ENCODE measurements around the gene REL. TPM values are rescaled to one million over a fixed set of nuclear protein-coding genes. Genes with fewer than 3 reads are reported as not detected.

The REL gene
- total RNA-seq, 1 donor from 2014 or later, result 5.4 TPM

- Mint-ChIP-seq H3K4me3 (ENCODE audit: unreplicated experiment) (no peak overlapping the region), H3K36me3 (ENCODE audit: low read depth) (no peaks in the 10 kb centered on the region), H3K27ac (ENCODE audit: unreplicated experiment) (no peak overlapping the region), H3K4me1 (ENCODE audit: low read depth) (no peaks in the 10 kb centered on the region), H3K27me3 (ENCODE audit: low read depth) (no peaks in the 10 kb centered on the region), H3K9me3 (ENCODE audit: low read depth) (no peaks in the 10 kb centered on the region)
- no peak for TF ChIP-seq CTCF (IDR thresholded peaks at IDR 0.05)
- no peak for DNase-seq (ENCODE audit: low spot score)
Measured at GRCh38 chr2:60875520-60875919, 5.9 kb upstream of the REL start.

GRCh38 chr2:60880643-60881046 lies 729 bp upstream of the REL start:
- Mint-ChIP-seq H3K9me3 (ENCODE audit: low read depth) (no peaks in the 10 kb centered on the region), H3K27me3 (ENCODE audit: low read depth) (no peaks in the 10 kb centered on the region), H3K4me3 (ENCODE audit: unreplicated experiment) (peak overlapping the region; percentile 79), H3K4me1 (ENCODE audit: low read depth) (peaks cover 20% of the 10 kb centered on the region), H3K27ac (ENCODE audit: unreplicated experiment) (peak overlapping the region; percentile 89), H3K36me3 (ENCODE audit: low read depth) (no peaks in the 10 kb centered on the region)
- DNase-seq (ENCODE audit: low spot score), result no peak
- peak; percentile 68 for TF ChIP-seq CTCF (IDR thresholded peaks at IDR 0.05)

- H3K36me3 Mint-ChIP-seq (ENCODE audit: low read depth), result no peaks in the 10 kb centered on the region
- peak overlapping the region; percentile 98 for H3K27ac Mint-ChIP-seq (ENCODE audit: unreplicated experiment)
- H3K4me3 Mint-ChIP-seq (ENCODE audit: unreplicated experiment), result peak overlapping the region; percentile 78
- no peaks in the 10 kb centered on the region for H3K9me3 Mint-ChIP-seq (ENCODE audit: low read depth)
- TF ChIP-seq CTCF (IDR thresholded peaks at IDR 0.05), result no peak
- DNase-seq (ENCODE audit: low spot score), result no peak
- H3K27me3 Mint-ChIP-seq (ENCODE audit: low read depth), result no peaks in the 10 kb centered on the region
- peaks cover 23% of the 10 kb centered on the region for H3K4me1 Mint-ChIP-seq (ENCODE audit: low read depth)
Measured at GRCh38 chr2:60882971-60883753, 1.8 kb downstream of the REL start.

- Mint-ChIP-seq H3K27ac (ENCODE audit: unreplicated experiment) (no peak overlapping the region), H3K4me3 (ENCODE audit: unreplicated experiment) (no peak overlapping the region), H3K36me3 (ENCODE audit: low read depth) (no peaks in the 10 kb centered on the region), H3K9me3 (ENCODE audit: low read depth) (no peaks in the 10 kb centered on the region), H3K27me3 (ENCODE audit: low read depth) (no peaks in the 10 kb centered on the region), H3K4me1 (ENCODE audit: low read depth) (peaks cover 23% of the 10 kb centered on the region)
- TF ChIP-seq CTCF (IDR thresholded peaks at IDR 0.05), result no peak
- no peak for DNase-seq (ENCODE audit: low spot score)
Measured at GRCh38 chr2:60883896-60884295, 2.5 kb downstream of the REL start.

- no peak overlapping the region for H3K27ac Mint-ChIP-seq (ENCODE audit: unreplicated experiment)
- H3K9me3 Mint-ChIP-seq (ENCODE audit: low read depth), result no peaks in the 10 kb centered on the region
- TF ChIP-seq CTCF (IDR thresholded peaks at IDR 0.05), result no peak
- H3K4me3 Mint-ChIP-seq (ENCODE audit: unreplicated experiment), result no peak overlapping the region
- H3K36me3 Mint-ChIP-seq (ENCODE audit: low read depth), result peaks cover 1% of the 10 kb centered on the region
- peaks cover 23% of the 10 kb centered on the region for H3K4me1 Mint-ChIP-seq (ENCODE audit: low read depth)
- H3K27me3 Mint-ChIP-seq (ENCODE audit: low read depth), result no peaks in the 10 kb centered on the region
- no peak for DNase-seq (ENCODE audit: low spot score)
Measured at GRCh38 chr2:60884800-60885199, 3.4 kb downstream of the REL start.
